ENCODE results near the gene ACP2.

Gene ACP2

GRCh38 chr11:47233051-47233450, 15.6 kb downstream of the ACP2 start:
- no peak overlapping the region for H3K27ac ChIP-seq (ENCODE audit: low read depth in 2 of 2, low read length in 2 of 2)
- no peak overlapping the region for H3K4me3 ChIP-seq (ENCODE audit: low read length in 2 of 2)
- H3K9ac ChIP-seq (ENCODE audit: low read depth in 1 of 2, low read length in 2 of 2): no peak overlapping the region
- no peaks in the 10 kb centered on the region for H3K9me3 ChIP-seq (ENCODE audit: control insufficient read depth in 2 of 2, low read length in 2 of 2)
- H3K27me3 ChIP-seq (ENCODE audit: control insufficient read depth in 2 of 2, insufficient read depth in 2 of 2, low read length in 2 of 2): no peaks in the 10 kb centered on the region
- H3K36me3 ChIP-seq (ENCODE audit: control insufficient read depth in 2 of 2, insufficient read depth in 2 of 2, low read length in 2 of 2): peaks cover 2 to 3% of the 10 kb centered on the region in 2 donors
- H3K4me1 ChIP-seq (ENCODE audit: control insufficient read depth in 2 of 2, insufficient read depth in 2 of 2, low read length in 2 of 2): peaks cover 0 to 4% of the 10 kb centered on the region in 2 donors

GRCh38 chr11:47229161-47229560, 19.5 kb downstream of the ACP2 start:
- no peak overlapping the region for H3K27ac ChIP-seq (ENCODE audit: low read depth in 2 of 2, low read length in 2 of 2)
- H3K27me3 ChIP-seq (ENCODE audit: control insufficient read depth in 2 of 2, insufficient read depth in 2 of 2, low read length in 2 of 2): no peaks in the 10 kb centered on the region
- H3K4me3 ChIP-seq (ENCODE audit: low read length in 2 of 2): no peak overlapping the region
- H3K4me1 ChIP-seq (ENCODE audit: control insufficient read depth in 2 of 2, insufficient read depth in 2 of 2, low read length in 2 of 2): no peaks in the 10 kb centered on the region
- H3K9ac ChIP-seq (ENCODE audit: low read depth in 1 of 2, low read length in 2 of 2): no peak overlapping the region
- H3K9me3 ChIP-seq (ENCODE audit: control insufficient read depth in 2 of 2, low read length in 2 of 2): no peaks in the 10 kb centered on the region
- H3K36me3 ChIP-seq (ENCODE audit: control insufficient read depth in 2 of 2, insufficient read depth in 2 of 2, low read length in 2 of 2): peaks cover 0 to 10% of the 10 kb centered on the region in 2 donors

- no peaks in the 10 kb centered on the region for H3K4me1 ChIP-seq (ENCODE audit: control insufficient read depth in 2 of 2, insufficient read depth in 2 of 2, low read length in 2 of 2)
- no peaks in the 10 kb centered on the region for H3K27me3 ChIP-seq (ENCODE audit: control insufficient read depth in 2 of 2, insufficient read depth in 2 of 2, low read length in 2 of 2)
- H3K36me3 ChIP-seq (ENCODE audit: control insufficient read depth in 2 of 2, insufficient read depth in 2 of 2, low read length in 2 of 2): peaks cover 0 to 10% of the 10 kb centered on the region in 2 donors
- no peak overlapping the region for H3K27ac ChIP-seq (ENCODE audit: low read depth in 2 of 2, low read length in 2 of 2)
- no peaks in the 10 kb centered on the region for H3K9me3 ChIP-seq (ENCODE audit: control insufficient read depth in 2 of 2, low read length in 2 of 2)
- H3K4me3 ChIP-seq (ENCODE audit: low read length in 2 of 2): peak overlapping the region in 1 of 2 donors; percentile 3
- H3K9ac ChIP-seq (ENCODE audit: low read depth in 1 of 2, low read length in 2 of 2): no peak overlapping the region
These were observed 22.8 kb downstream of the ACP2 start for GRCh38 chr11:47225552-47226400.

- peaks cover 5 to 19% of the 10 kb centered on the region in 2 donors for H3K36me3 ChIP-seq (ENCODE audit: control insufficient read depth in 2 of 2, insufficient read depth in 2 of 2, low read length in 2 of 2)
- no peaks in the 10 kb centered on the region for H3K27me3 ChIP-seq (ENCODE audit: control insufficient read depth in 2 of 2, insufficient read depth in 2 of 2, low read length in 2 of 2)
- no peak overlapping the region for H3K27ac ChIP-seq (ENCODE audit: low read depth in 2 of 2, low read length in 2 of 2)
- H3K9ac ChIP-seq (ENCODE audit: low read depth in 1 of 2, low read length in 2 of 2): no peak overlapping the region
- no peaks in the 10 kb centered on the region for H3K9me3 ChIP-seq (ENCODE audit: control insufficient read depth in 2 of 2, low read length in 2 of 2)
- H3K4me1 ChIP-seq (ENCODE audit: control insufficient read depth in 2 of 2, insufficient read depth in 2 of 2, low read length in 2 of 2): no peaks in the 10 kb centered on the region
- no peak overlapping the region for H3K4me3 ChIP-seq (ENCODE audit: low read length in 2 of 2)
These were observed 25.9 kb downstream of the ACP2 start for GRCh38 chr11:47222696-47223095.

GRCh38 chr11:47220401-47220821, 28.2 kb downstream of the ACP2 start:
- peaks cover 5 to 11% of the 10 kb centered on the region in 2 donors for H3K36me3 ChIP-seq (ENCODE audit: control insufficient read depth in 2 of 2, insufficient read depth in 2 of 2, low read length in 2 of 2)
- H3K9me3 ChIP-seq (ENCODE audit: control insufficient read depth in 2 of 2, low read length in 2 of 2): no peaks in the 10 kb centered on the region
- H3K27me3 ChIP-seq (ENCODE audit: control insufficient read depth in 2 of 2, insufficient read depth in 2 of 2, low read length in 2 of 2): no peaks in the 10 kb centered on the region
- peaks cover 15 to 16% of the 10 kb centered on the region in 2 donors for H3K4me1 ChIP-seq (ENCODE audit: control insufficient read depth in 2 of 2, insufficient read depth in 2 of 2, low read length in 2 of 2)
- no peak overlapping the region for H3K9ac ChIP-seq (ENCODE audit: low read depth in 1 of 2, low read length in 2 of 2)
- no peak overlapping the region for H3K27ac ChIP-seq (ENCODE audit: low read depth in 2 of 2, low read length in 2 of 2)
- no peak overlapping the region for H3K4me3 ChIP-seq (ENCODE audit: low read length in 2 of 2)

GRCh38 chr11:47216121-47216798, 32.4 kb downstream of the ACP2 start:
- H3K9ac ChIP-seq (ENCODE audit: low read depth in 1 of 2, low read length in 2 of 2): peak overlapping the region; percentile 85 to 92
- H3K4me1 ChIP-seq (ENCODE audit: control insufficient read depth in 2 of 2, insufficient read depth in 2 of 2, low read length in 2 of 2): peaks cover 20 to 26% of the 10 kb centered on the region in 2 donors
- H3K36me3 ChIP-seq (ENCODE audit: control insufficient read depth in 2 of 2, insufficient read depth in 2 of 2, low read length in 2 of 2): peaks cover 5 to 11% of the 10 kb centered on the region in 2 donors
- H3K27ac ChIP-seq (ENCODE audit: low read depth in 2 of 2, low read length in 2 of 2): peak overlapping the region; percentile 88 to 97
- H3K4me3 ChIP-seq (ENCODE audit: low read length in 2 of 2): peak overlapping the region; percentile 79 to 85
- H3K27me3 ChIP-seq (ENCODE audit: control insufficient read depth in 2 of 2, insufficient read depth in 2 of 2, low read length in 2 of 2): no peaks in the 10 kb centered on the region
- no peaks in the 10 kb centered on the region for H3K9me3 ChIP-seq (ENCODE audit: control insufficient read depth in 2 of 2, low read length in 2 of 2)

- peaks cover 20 to 26% of the 10 kb centered on the region in 2 donors for H3K4me1 ChIP-seq (ENCODE audit: control insufficient read depth in 2 of 2, insufficient read depth in 2 of 2, low read length in 2 of 2)
- peak overlapping the region; percentile 85 to 92 for H3K9ac ChIP-seq (ENCODE audit: low read depth in 1 of 2, low read length in 2 of 2)
- no peaks in the 10 kb centered on the region for H3K27me3 ChIP-seq (ENCODE audit: control insufficient read depth in 2 of 2, insufficient read depth in 2 of 2, low read length in 2 of 2)
- H3K27ac ChIP-seq (ENCODE audit: low read depth in 2 of 2, low read length in 2 of 2): peak overlapping the region; percentile 88 to 97
- H3K9me3 ChIP-seq (ENCODE audit: control insufficient read depth in 2 of 2, low read length in 2 of 2): no peaks in the 10 kb centered on the region
- H3K36me3 ChIP-seq (ENCODE audit: control insufficient read depth in 2 of 2, insufficient read depth in 2 of 2, low read length in 2 of 2): peaks cover 5 to 9% of the 10 kb centered on the region in 2 donors
- H3K4me3 ChIP-seq (ENCODE audit: low read length in 2 of 2): peak overlapping the region; percentile 79 to 85
These were observed 33.2 kb downstream of the ACP2 start for GRCh38 chr11:47215366-47215910.

GRCh38 chr11:47213950-47214565, 34.6 kb downstream of the ACP2 start:
- H3K9me3 ChIP-seq (ENCODE audit: control insufficient read depth in 2 of 2, low read length in 2 of 2): no peaks in the 10 kb centered on the region
- peak overlapping the region; percentile 79 to 85 for H3K4me3 ChIP-seq (ENCODE audit: low read length in 2 of 2)
- H3K27me3 ChIP-seq (ENCODE audit: control insufficient read depth in 2 of 2, insufficient read depth in 2 of 2, low read length in 2 of 2): no peaks in the 10 kb centered on the region
- peaks cover 20 to 26% of the 10 kb centered on the region in 2 donors for H3K4me1 ChIP-seq (ENCODE audit: control insufficient read depth in 2 of 2, insufficient read depth in 2 of 2, low read length in 2 of 2)
- H3K9ac ChIP-seq (ENCODE audit: low read depth in 1 of 2, low read length in 2 of 2): peak overlapping the region; percentile 65 to 90
- peak overlapping the region; percentile 88 to 97 for H3K27ac ChIP-seq (ENCODE audit: low read depth in 2 of 2, low read length in 2 of 2)
- peaks cover 5 to 7% of the 10 kb centered on the region in 2 donors for H3K36me3 ChIP-seq (ENCODE audit: control insufficient read depth in 2 of 2, insufficient read depth in 2 of 2, low read length in 2 of 2)

- Histone ChIP-seq H3K27ac (ENCODE audit: low read depth in 2 of 2, low read length in 2 of 2) (no peak overlapping the region), H3K36me3 (ENCODE audit: control insufficient read depth in 2 of 2, insufficient read depth in 2 of 2, low read length in 2 of 2) (peaks cover under 1 to 3% of the 10 kb centered on the region in 2 donors), H3K9me3 (ENCODE audit: control insufficient read depth in 2 of 2, low read length in 2 of 2) (no peaks in the 10 kb centered on the region), H3K4me3 (ENCODE audit: low read length in 2 of 2) (no peak overlapping the region), H3K9ac (ENCODE audit: low read depth in 1 of 2, low read length in 2 of 2) (no peak overlapping the region), H3K4me1 (ENCODE audit: control insufficient read depth in 2 of 2, insufficient read depth in 2 of 2, low read length in 2 of 2) (peaks cover 20 to 26% of the 10 kb centered on the region in 2 donors), H3K27me3 (ENCODE audit: control insufficient read depth in 2 of 2, insufficient read depth in 2 of 2, low read length in 2 of 2) (no peaks in the 10 kb centered on the region)
These were observed 35.7 kb downstream of the ACP2 start for GRCh38 chr11:47212938-47213337.

Measured in mucosa of rectum (tissue), 2 donors.